ENCODE results near the gene NR2F1-AS1.

The NR2F1-AS1 gene

DNA sequence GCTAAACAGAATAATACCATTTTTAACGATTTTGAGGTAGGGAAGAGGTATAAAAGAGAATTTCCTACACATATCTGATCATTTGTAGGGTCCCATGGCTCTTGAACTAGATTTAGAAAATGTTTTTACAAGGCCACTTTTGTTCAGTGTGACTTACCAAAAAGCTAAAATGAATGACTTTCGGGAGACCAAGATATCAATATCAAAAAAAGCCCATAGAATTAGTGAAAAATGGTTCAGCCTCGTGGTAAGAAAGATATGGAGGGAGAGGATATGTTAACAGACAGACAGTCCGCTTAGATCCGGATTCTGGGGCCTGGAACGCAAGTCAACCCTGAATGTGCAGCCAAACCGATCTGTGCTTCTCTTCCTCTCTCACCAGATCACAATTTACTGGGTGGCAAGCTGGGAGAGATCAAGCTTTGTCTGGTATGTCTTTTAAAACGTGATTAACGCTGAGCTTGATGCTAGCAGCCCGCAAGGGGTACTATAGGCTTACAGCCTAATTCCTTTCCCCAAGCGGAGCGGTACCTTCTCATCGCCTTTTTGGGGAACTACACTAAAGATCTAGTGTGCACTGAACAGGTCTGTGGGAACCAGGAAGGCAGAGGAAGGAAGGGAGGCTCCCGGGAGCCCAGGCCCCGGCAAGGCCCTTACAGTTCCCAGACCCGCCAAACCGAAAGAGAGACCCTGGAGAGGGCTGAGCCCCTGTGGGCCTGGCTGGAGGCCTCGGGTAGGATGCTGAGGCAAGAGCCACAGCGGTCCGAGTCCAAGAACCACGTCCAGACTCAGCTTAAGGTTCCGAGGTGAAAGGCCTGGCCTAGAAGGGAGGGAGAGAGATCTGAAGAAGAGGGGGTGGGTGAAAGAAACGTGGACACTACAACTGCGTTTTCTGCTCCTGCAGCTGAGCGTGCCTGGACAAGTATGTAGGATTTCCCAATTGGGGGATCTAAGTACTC, 2.9 kb downstream of the NR2F1-AS1 start:
- no peak overlapping the region for H2AFZ ChIP-seq (ENCODE audit: insufficient read depth, low read length, poor library complexity)
- DNase-seq = no peak
- no peak overlapping the region for H3K27ac ChIP-seq (ENCODE audit: low read depth, low read length)
- H3K4me2 ChIP-seq (ENCODE audit: low read length) = no peak overlapping the region
- H3K4ac ChIP-seq (ENCODE audit: low read depth, low read length) = no peak overlapping the region
- H4K8ac ChIP-seq (ENCODE audit: low read depth, low read length) = no peak overlapping the region
- no peaks in the 10 kb centered on the region for H3K36me3 ChIP-seq (ENCODE audit: control insufficient read depth in 1 of 2, insufficient read depth in 2 of 2, low read length in 2 of 2)
- H3K18ac ChIP-seq (ENCODE audit: low read length) = no peak overlapping the region
- H3K79me1 ChIP-seq (ENCODE audit: low read length) = no peaks in the 10 kb centered on the region
- no peaks in the 10 kb centered on the region for H3K79me2 ChIP-seq (ENCODE audit: control insufficient read depth, insufficient read depth, low read length, poor library complexity)
- no peak overlapping the region for H3K14ac ChIP-seq (ENCODE audit: low read length)
- H3K27me3 ChIP-seq (ENCODE audit: insufficient read depth, low read length) = peaks cover 74% of the 10 kb centered on the region
- no peak overlapping the region for H2BK5ac ChIP-seq (ENCODE audit: low read depth, low read length, poor library complexity)
- no peak overlapping the region for H4K91ac ChIP-seq (ENCODE audit: low read depth, low read length)
- no peak overlapping the region for H3K23ac ChIP-seq (ENCODE audit: low read length)
- H3K9me3 ChIP-seq (ENCODE audit: insufficient read depth, low read depth, low read length) = peaks cover 3% of the 10 kb centered on the region
- H2BK120ac ChIP-seq (ENCODE audit: insufficient read depth, low read length, poor library complexity) = no peak overlapping the region
- no CpG with 5 or more reads among the region's 25 CpGs for WGBS (ENCODE audit: extremely low coverage, insufficient coverage, insufficient read length)
- peaks cover 9 to 11% of the 10 kb centered on the region in 2 experiments for H3K4me1 ChIP-seq (ENCODE audit: control insufficient read depth in 1 of 2, insufficient read depth in 2 of 2, low read length in 2 of 2)
- no peak overlapping the region for H3K4me3 ChIP-seq (ENCODE audit: low read depth, low read length)
- H2AK5ac ChIP-seq (ENCODE audit: low read length) = no peak overlapping the region
- H4K12ac ChIP-seq (ENCODE audit: low read depth, low read length) = no peak overlapping the region
- no peak overlapping the region for H2BK12ac ChIP-seq (ENCODE audit: low read length)
- H3K9ac ChIP-seq (ENCODE audit: low read length) = no peak overlapping the region

DNA sequence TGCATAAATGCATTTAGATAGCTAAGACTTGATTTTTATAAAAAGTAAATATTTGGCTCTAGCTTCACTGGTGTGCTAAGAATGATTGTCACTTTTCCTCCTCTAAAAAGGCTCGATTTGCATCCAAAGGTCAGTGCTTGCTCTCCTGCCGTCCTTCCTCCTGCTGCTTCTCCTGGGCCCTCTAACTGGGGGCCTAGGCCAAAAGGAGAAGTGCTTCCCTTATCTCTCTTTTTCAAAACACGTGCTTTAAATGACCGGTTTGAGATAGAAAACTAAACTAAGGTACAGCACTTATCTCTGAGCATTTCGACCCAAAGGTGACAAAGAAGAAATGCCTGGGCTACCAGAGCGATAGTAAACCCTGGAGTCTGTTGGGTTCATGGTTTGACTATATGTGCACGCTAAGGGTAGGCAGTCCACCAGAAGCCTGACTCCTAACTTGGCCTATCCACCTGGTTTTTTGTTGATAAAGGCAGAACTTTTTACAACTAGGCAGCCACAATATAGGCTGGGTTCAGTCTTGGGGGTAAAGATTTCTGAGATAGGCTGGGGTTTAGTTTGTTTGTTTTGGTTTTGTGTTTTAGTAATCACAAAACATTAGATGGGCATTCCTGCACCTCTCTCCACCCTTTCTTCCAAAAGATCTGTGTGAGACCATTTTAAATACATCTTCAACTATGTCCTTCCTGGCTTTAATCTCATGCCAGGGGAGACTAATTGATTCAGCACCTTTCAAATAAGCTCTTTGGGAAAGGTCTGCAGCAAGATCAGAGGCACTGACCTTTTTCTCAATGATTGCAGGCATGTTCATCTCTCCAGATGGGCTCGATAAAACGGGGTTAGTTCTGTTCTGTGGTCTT, 3.8 kb downstream of the NR2F1-AS1 start:
- Histone ChIP-seq H2AK5ac (ENCODE audit: low read length) (no peak overlapping the region), H3K9ac (ENCODE audit: low read length) (no peak overlapping the region), H3K4me1 (ENCODE audit: control insufficient read depth in 1 of 2, insufficient read depth in 2 of 2, low read length in 2 of 2) (peaks cover 9 to 13% of the 10 kb centered on the region in 2 experiments), H3K9me3 (ENCODE audit: insufficient read depth, low read depth, low read length) (peaks cover 2% of the 10 kb centered on the region), H3K79me2 (ENCODE audit: control insufficient read depth, insufficient read depth, low read length, poor library complexity) (no peaks in the 10 kb centered on the region), H2BK120ac (ENCODE audit: insufficient read depth, low read length, poor library complexity) (no peak overlapping the region), H3K27ac (ENCODE audit: low read depth, low read length) (no peak overlapping the region), H3K79me1 (ENCODE audit: low read length) (no peaks in the 10 kb centered on the region), H2AFZ (ENCODE audit: insufficient read depth, low read length, poor library complexity) (no peak overlapping the region), H3K23ac (ENCODE audit: low read length) (no peak overlapping the region), H2BK5ac (ENCODE audit: low read depth, low read length, poor library complexity) (no peak overlapping the region), H2BK12ac (ENCODE audit: low read length) (no peak overlapping the region), H3K4me2 (ENCODE audit: low read length) (no peak overlapping the region), H3K4me3 (ENCODE audit: low read depth, low read length) (no peak overlapping the region), H3K27me3 (ENCODE audit: insufficient read depth, low read length) (peaks cover 76% of the 10 kb centered on the region), H4K12ac (ENCODE audit: low read depth, low read length) (no peak overlapping the region), H3K18ac (ENCODE audit: low read length) (no peak overlapping the region), H3K14ac (ENCODE audit: low read length) (no peak overlapping the region), H4K91ac (ENCODE audit: low read depth, low read length) (no peak overlapping the region), H3K4ac (ENCODE audit: low read depth, low read length) (no peak overlapping the region), H3K36me3 (ENCODE audit: control insufficient read depth in 1 of 2, insufficient read depth in 2 of 2, low read length in 2 of 2) (no peaks in the 10 kb centered on the region), H4K8ac (ENCODE audit: low read depth, low read length) (no peak overlapping the region)
- DNase-seq = no peak
- no CpG with 5 or more reads among the region's 9 CpGs for WGBS (ENCODE audit: extremely low coverage, insufficient coverage, insufficient read length)

DNA sequence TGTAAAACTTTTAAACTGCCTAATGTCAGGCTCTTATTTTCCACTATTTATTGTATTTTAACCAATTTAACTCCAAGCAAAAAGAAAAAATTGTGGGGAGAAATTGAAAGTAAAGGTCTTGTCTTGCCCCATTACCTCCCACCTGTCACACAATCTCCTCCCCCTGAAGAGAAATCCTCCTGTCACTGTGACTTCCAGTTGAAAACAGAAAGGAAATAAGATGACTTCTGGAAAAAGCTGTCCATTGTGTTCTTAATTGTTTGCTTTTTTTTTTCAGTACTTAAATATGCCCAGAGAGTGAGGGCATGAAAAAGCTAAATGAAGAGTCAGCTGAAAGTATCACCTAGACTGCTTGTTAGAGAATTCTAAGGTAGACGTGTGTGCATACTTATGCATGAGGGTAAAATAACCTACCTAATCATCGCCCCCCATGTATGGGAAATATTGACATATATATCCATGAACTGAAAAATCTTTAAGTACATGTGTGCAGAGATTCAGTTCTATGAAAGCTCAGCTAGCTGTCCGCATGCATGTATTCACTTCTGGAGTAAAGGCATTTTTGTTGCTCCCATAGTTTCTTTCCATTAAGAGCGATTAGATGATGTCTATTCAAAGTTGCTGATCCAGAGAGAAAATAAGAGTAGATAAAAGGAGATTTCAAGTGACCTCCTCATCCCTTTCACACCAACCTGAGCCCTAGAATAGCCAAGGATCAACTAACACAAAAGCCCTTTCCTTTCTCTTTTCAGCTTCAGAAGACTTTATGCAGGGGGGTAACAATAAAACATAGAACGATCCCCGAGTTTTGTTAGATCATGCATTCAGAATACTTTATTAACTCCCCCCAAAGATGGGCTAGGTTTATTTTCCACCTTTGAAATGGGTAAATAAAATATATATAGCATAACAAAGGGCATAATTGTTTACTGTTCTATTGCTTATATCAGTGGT, 5.3 kb downstream of the NR2F1-AS1 start:
- no peak overlapping the region for H2AK5ac ChIP-seq (ENCODE audit: low read length)
- no peak overlapping the region for H2BK5ac ChIP-seq (ENCODE audit: low read depth, low read length, poor library complexity)
- no peak overlapping the region for H3K4me3 ChIP-seq (ENCODE audit: low read depth, low read length)
- H3K4me2 ChIP-seq (ENCODE audit: low read length) = no peak overlapping the region
- no peak overlapping the region for H3K27ac ChIP-seq (ENCODE audit: low read depth, low read length)
- no peak overlapping the region for H2AFZ ChIP-seq (ENCODE audit: insufficient read depth, low read length, poor library complexity)
- H3K36me3 ChIP-seq (ENCODE audit: control insufficient read depth in 1 of 2, insufficient read depth in 2 of 2, low read length in 2 of 2) = no peaks in the 10 kb centered on the region
- H4K8ac ChIP-seq (ENCODE audit: low read depth, low read length) = no peak overlapping the region
- no peaks in the 10 kb centered on the region for H3K79me1 ChIP-seq (ENCODE audit: low read length)
- WGBS (ENCODE audit: extremely low coverage, insufficient coverage, insufficient read length) = no CpG with 5 or more reads among the region's 6 CpGs
- no peak overlapping the region for H3K9ac ChIP-seq (ENCODE audit: low read length)
- H3K4ac ChIP-seq (ENCODE audit: low read depth, low read length) = no peak overlapping the region
- peaks cover 9 to 16% of the 10 kb centered on the region in 2 experiments for H3K4me1 ChIP-seq (ENCODE audit: control insufficient read depth in 1 of 2, insufficient read depth in 2 of 2, low read length in 2 of 2)
- no peak for DNase-seq
- no peak overlapping the region for H3K23ac ChIP-seq (ENCODE audit: low read length)
- no peaks in the 10 kb centered on the region for H3K79me2 ChIP-seq (ENCODE audit: control insufficient read depth, insufficient read depth, low read length, poor library complexity)
- H3K27me3 ChIP-seq (ENCODE audit: insufficient read depth, low read length) = peaks cover 84% of the 10 kb centered on the region
- H3K18ac ChIP-seq (ENCODE audit: low read length) = no peak overlapping the region
- no peak overlapping the region for H2BK120ac ChIP-seq (ENCODE audit: insufficient read depth, low read length, poor library complexity)
- H4K12ac ChIP-seq (ENCODE audit: low read depth, low read length) = no peak overlapping the region
- no peak overlapping the region for H4K91ac ChIP-seq (ENCODE audit: low read depth, low read length)
- H3K14ac ChIP-seq (ENCODE audit: low read length) = no peak overlapping the region
- H2BK12ac ChIP-seq (ENCODE audit: low read length) = no peak overlapping the region
- peaks cover 7% of the 10 kb centered on the region for H3K9me3 ChIP-seq (ENCODE audit: insufficient read depth, low read depth, low read length)
